HEK293T (cell line): ENCODE results near the gene TCF3.

ENCODE experiments used
- ARNT ChIP-seq: fragments of 450-650 bp; IDR thresholded peaks from 2 replicates; pipeline ENCODE4 v1.6.1; 2017; ENCODE audit warnings: mild to moderate bottlenecking
- BHLHE40 ChIP-seq: fragments of 450-650 bp; IDR thresholded peaks from 2 replicates; pipeline ENCODE4 v1.6.1; 2016; ENCODE audit warnings: mild to moderate bottlenecking, moderate library complexity, borderline replicate concordance
- ELF4 ChIP-seq: fragments of 450-650 bp; IDR thresholded peaks from 2 replicates; pipeline ENCODE4 v1.6.1; 2017; ENCODE audit warnings: antibody characterized with exemption
- FOXA1 ChIP-seq: fragments of 450-650 bp; IDR thresholded peaks from 2 replicates; pipeline ENCODE4 v1.6.1; 2016; ENCODE audit warnings: mild to moderate bottlenecking
- FOXK2 ChIP-seq: fragments of 450-650 bp; IDR thresholded peaks from 2 replicates; pipeline ENCODE4 v1.6.1; 2016; ENCODE audit warnings: mild to moderate bottlenecking
- FOXM1 ChIP-seq: fragments of 450-650 bp; IDR thresholded peaks from 2 replicates; pipeline ENCODE4 v1.6.1; 2017; ENCODE audit warnings: mild to moderate bottlenecking, borderline replicate concordance
- HDGF ChIP-seq: fragments of 450-650 bp; IDR thresholded peaks from 2 replicates; pipeline ENCODE4 v1.6.1; 2017; ENCODE audit warnings: antibody characterized with exemption, borderline replicate concordance
- L3MBTL2 ChIP-seq: fragments of 450-650 bp; conservative IDR thresholded peaks from 2 replicates; pipeline ENCODE4 v1.6.1; 2016; ENCODE audit warnings: mild to moderate bottlenecking
- LEF1 ChIP-seq: fragments of 450-650 bp; IDR thresholded peaks from 2 replicates; pipeline ENCODE4 v1.6.1; 2017; ENCODE audit warnings: mild to moderate bottlenecking, borderline replicate concordance
- SP1 ChIP-seq: fragments of 450-650 bp; IDR thresholded peaks from 2 replicates; pipeline ENCODE4 v1.6.1; 2017
- SUZ12 ChIP-seq: fragments of 450-650 bp; IDR thresholded peaks from 2 replicates; pipeline ENCODE4 v1.6.1; 2016; ENCODE audit warnings: mild to moderate bottlenecking
- TARDBP ChIP-seq: fragments of 450-650 bp; IDR thresholded peaks from 2 replicates; pipeline ENCODE4 v1.6.1; 2016
- ZNF384 ChIP-seq: fragments of 450-650 bp; IDR thresholded peaks from 2 replicates; pipeline ENCODE4 v1.6.1; 2016
- TF ChIP-seq, protein P1 (sequence below): fragments of 450-650 bp; IDR thresholded peaks from 2 replicates; pipeline ENCODE4 v1.6.1; 2016

DNA sequence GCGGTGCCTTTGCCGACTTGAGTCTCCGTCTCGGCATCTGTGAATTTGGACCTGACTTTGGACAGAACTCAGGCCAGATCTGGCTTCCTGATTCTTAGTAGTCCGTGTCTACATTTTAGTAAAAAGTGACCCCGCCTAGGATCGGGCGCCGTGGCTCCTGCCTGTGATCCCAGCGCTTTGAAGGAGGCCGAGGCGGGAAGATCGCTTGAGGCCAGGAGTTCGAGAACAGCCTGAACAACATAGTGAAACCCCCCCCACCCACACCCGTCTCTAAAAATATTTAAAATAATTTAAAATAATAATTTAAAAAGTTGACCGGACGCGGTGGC is 849 bp upstream of the TCF3 start:
- no peak for TF ChIP-seq L3MBTL2
- TF ChIP-seq SUZ12, result no peak
- TF ChIP-seq SP1, result no peak
- no peak for TF ChIP-seq FOXM1
- no peak for TF ChIP-seq ARNT
- no peak for TF ChIP-seq FOXK2
- TF ChIP-seq ZNF384, result no peak
- no peak for TF ChIP-seq FOXA1
- no peak for TF ChIP-seq BHLHE40
- TF ChIP-seq TARDBP, result no peak
- TF ChIP-seq, protein P1, sequence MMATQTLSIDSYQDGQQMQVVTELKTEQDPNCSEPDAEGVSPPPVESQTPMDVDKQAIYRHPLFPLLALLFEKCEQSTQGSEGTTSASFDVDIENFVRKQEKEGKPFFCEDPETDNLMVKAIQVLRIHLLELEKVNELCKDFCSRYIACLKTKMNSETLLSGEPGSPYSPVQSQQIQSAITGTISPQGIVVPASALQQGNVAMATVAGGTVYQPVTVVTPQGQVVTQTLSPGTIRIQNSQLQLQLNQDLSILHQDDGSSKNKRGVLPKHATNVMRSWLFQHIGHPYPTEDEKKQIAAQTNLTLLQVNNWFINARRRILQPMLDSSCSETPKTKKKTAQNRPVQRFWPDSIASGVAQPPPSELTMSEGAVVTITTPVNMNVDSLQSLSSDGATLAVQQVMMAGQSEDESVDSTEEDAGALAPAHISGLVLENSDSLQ, result no peak
- no peak for TF ChIP-seq LEF1
- TF ChIP-seq ELF4, result no peak
- TF ChIP-seq HDGF, result no peak
